Fibroblast of skin of back (primary cell): ENCODE data around the gene SLC34A2.

Source experiments
- DNase-seq: peaks from one replicate; pipeline ENCODE4 v3.0.0-alpha.2; 2013

SLC34A2 gene

DNA sequence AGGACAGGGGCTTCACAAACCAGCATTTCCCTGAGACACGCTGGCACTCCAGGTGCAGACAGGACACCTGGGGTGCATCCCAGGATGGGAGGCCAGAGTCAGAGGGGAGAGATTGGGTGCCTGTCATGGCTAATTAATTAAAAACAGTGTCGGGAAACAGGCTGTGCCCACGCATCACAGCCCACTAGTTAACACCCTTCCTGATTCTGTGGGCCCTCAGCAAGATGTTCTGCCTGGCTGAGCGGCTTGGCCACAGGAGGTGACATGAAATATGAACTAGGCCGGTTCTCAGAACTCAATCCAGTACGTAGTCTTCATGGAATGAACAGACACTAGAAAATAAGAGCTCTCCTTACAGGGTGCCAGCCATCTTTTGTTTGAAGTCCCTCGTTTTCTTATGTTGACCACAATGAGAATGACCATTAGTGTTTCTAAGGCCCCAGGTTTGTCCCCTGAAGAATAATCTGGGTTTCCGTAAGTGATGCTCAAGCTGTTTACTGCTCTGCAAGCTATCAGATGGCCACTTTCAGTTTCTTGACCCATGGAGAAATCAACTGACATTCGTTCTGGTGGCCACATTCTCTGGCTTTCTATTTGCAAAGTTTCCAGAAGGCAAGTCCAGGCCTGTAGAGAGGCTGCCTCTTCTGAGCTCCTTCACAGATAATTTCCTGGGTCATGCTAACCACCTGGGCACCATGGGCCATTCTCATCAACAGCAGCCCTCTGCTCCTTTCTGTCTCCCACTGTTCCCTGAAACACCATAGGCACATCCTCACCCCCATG is 72.3 kb downstream of the SLC34A2 start:
- DNase-seq: no peak
